GM04504 (cell line): ENCODE measurements around the gene PRKCH.

ENCODE experiments used
- DNase-seq: peaks from one replicate; pipeline ENCODE4 v3.0.0-alpha.2; 2012; ENCODE audit warnings: low read depth

Gene PRKCH

DNA sequence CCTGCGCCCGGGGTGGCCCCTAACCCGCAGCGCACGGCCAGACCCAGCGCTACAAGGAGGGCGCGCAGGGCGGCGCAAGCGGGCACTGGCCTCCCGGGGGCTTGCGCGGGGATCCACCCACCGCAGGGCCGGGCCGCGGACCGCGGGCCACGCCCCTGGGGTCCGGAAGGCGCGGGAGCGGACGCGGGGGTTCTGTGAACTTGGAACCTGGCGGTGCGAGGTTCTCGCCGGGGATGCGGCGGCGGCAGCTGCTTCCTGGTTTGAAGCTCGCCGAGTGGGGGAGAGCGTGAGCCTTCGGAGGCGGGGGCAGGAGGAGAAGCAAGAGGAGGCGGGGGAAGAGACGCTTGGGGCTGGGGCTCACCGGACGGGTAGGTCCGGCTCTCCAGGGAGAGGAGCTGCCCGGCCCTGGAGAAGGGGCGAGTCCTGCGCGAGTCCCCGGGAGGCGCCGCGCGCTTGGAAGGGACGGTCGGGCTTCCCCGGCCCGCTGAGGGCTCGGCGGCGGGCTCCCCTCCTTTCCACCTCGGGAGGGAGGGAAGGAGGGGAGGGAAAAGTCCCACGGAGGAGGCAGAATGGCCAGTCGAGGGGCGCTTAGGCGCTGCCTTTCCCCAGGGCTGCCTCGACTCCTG, at the start of gene PRKCH:
TSS of gene PRKCH (plus strand) at position 195 of the 626 bp plus-strand sequence. CDS start 523 bp downstream, outside the sequence.
- no peak for DNase-seq

DNA sequence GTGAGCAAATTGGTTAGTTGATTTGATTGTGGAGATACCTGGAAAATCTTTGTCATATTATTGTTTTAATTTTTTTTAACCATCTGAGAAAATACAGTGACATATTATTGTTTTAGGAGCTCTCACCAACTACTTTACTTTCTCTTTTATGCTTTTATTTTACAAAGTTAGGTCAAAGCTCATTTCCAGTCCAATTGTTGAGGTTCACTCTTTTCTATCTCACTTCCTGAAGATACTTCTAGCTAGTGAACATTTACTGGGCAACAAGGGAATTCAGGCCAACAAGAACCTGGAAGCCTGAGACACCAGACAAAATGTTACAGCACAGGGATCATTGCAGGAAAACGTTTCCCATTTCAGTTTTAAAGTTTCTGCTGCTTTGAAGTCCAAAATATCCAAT, 44.1 kb upstream of the PRKCH start:
- no peak for DNase-seq

DNA sequence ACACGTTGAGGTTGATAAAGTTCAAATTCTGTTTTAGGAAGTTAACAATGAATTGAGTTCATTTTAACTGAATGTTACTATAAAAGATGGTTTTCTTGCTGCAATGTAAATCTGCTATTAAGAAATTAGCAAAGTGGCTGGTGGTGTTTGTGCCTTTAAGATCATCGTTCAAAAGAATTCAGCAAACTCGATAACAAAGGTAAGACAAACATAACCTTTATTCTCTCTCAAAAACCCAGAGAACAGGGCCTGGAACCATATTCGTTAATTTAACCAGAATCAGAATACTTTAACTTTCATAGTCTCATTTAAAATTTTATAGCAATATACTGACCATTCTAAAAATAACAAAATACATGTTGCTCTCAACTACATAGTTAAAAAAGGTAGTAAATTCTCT, 43.6 kb upstream of the PRKCH start:
- DNase-seq, result no peak

GRCh38 chr14:61279082-61279481, 42.3 kb upstream of the PRKCH start:
- no peak for DNase-seq

DNA sequence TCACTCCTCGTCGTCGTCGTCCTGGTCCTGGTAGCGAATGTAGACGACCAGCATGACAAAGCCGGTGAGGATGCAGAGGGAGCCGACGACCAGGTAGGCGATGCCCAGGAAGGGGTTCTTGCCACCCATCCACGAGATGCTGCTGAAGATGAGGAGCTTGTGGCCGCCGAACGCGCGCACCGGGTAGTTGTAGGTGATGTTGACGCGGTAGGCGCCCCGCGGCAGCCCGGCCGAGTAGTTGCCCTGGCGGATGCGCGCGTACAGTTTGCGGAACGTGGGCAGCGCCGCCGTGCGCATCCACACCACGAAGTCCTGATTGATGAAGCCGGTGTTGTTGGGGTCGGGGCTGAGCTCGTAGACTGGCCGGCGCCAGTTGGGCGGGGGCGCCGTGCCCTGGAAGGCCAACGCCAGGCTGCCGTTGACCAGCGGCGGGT, 41.3 kb upstream of the PRKCH start:
- no peak for DNase-seq

GRCh38 chr14:61280526-61281185, 40.7 kb upstream of the PRKCH start:
- DNase-seq, result no peak

DNA sequence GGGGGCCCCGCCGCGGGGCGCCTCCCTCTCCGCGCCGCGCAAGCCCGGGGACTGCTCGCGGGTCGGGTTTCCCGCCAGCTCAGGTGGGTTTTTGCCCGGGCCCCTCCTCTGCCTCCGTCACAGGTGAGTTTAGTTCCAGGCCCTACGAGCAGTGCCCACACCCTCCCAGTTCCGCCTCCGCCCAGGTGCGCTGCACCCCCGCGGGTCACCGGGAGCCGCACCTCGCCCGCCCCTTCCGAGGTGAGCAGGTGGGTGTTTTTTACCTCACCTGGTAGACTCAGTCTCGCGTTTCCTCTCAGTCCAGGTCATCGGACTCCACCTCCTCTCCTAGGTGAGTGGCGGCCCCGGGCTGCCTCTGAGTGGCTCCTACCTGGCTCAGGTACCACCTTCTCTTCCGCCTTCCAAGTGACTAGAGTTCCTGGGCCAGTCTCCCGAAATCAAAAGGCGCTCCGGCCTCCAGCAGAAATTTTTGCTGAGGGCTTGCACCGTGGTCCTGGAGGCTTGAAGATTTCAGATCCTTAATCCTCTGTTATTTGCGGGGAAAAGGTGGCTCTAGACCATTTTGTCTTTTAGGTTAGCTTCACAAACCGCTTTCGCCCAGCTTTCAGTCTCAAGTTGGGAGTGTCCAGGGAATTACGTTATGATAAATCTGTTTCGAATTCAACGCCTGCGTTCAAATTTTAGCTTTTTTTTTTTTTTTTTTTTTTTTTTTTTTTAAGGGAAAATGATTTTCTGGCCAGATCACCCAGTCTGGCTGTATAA, 40.0 kb upstream of the PRKCH start, which contains the start of gene TMEM30B:
TSS of gene TMEM30B (minus strand) at position 153 of the 762 bp plus-strand sequence. CDS start 191 bp downstream, outside the sequence.
- no peak for DNase-seq

DNA sequence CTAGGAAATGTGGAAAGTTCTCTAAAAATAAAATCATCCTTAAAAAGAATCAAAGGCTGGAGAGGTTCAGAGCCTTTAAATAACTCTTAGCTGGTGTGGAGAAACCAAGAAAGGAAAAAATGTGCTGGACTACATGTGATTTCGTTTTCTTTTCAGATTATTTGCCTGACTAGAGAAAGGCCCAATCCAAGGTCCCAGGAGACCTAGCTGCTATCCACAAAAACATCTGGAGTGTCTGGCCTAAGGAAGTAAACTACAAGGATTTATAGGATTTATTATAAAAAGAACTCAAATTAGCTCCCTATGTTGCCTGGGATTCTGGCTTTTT, 39.5 kb upstream of the PRKCH start:
- DNase-seq, result no peak

DNA sequence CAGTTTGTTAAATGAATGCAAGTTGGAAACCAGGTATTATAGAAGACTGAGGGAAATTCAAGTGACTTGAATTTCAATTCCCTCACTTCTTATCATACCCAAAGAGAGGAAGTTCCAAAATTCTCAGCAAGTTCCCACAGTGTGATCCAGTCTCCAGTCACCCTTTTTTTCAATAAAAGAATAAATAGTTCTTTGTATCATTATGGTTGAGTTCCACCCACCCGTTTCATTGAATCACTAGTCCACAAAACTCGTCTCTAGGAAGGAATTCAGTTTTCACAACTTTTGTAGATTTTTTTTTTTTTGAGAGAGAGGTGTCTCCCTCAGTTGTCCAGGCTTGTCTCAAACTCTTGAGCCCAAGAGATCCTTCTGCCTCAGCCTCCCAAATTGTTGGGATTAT, 38.6 kb upstream of the PRKCH start:
- DNase-seq, result no peak

- no peak for DNase-seq
These were observed 37.4 kb upstream of the PRKCH start for GRCh38 chr14:61284001-61284400.

- DNase-seq, result no peak
These were observed 36.0 kb upstream of the PRKCH start for GRCh38 chr14:61285364-61285763.

- no peak for DNase-seq
These were observed 34.2 kb upstream of the PRKCH start for GRCh38 chr14:61287196-61287595.

- DNase-seq, result no peak
These were observed 33.2 kb upstream of the PRKCH start for GRCh38 chr14:61288228-61288627.

DNA sequence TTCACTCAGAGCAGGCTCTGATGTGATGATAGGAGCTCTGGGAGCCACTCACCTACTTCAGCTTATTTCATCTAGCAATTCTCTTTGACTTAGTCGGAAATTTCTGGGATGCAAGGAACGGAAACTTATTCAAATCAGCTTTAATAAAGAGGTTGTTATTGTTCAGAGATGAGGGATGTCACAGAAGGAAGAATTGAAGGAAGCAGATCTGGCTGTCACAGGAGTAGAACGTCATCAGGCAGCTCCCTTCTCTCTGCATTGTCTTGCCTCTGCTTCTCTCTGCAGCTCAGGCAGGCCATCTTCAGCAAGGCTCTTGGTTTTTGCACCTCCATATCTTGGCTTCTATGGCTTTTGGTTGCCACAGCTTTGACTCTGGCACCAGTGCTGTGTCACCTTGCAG, 32.7 kb upstream of the PRKCH start:
- DNase-seq, result no peak

GRCh38 chr14:61290701-61291100, 30.7 kb upstream of the PRKCH start:
- DNase-seq, result no peak

GRCh38 chr14:61296151-61296550, 25.2 kb upstream of the PRKCH start:
- DNase-seq, result no peak

DNA sequence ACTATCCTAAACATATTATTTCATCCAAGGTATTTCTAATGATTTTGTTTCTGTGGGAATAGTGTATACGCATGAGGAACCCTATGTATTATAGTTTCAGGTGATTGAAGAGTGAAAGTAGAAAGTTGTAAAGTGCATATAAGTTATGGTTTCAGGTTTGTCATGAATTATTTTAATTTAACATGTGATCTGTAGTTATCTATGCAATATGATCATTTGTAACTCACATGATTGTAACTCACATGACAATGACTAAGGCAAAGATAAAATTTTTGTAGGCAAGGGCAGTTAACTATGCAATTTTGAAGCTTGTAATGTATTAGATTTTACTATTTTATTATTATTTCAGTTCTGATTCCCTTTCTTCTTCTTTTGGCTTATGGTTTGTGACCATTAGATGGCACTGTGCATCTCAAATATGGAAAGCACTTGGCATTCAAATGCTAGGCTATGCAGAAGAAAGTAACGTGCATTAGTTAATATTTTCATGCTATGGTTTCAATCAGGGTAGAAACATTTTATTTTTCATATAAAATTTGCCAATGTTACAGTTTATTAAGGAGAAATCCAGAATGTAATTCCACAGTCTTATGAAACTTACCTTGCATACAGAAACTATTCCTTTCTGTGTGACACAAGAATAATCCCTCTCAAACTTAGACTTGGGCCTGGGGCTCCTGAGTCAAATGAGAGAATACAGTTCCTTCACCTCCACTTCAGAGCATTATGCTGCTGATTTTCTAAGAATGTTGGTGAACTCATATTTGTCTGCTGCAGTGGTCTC, 24.5 kb upstream of the PRKCH start:
- DNase-seq, result no peak

GRCh38 chr14:61297581-61297980, 23.8 kb upstream of the PRKCH start:
- no peak for DNase-seq

DNA sequence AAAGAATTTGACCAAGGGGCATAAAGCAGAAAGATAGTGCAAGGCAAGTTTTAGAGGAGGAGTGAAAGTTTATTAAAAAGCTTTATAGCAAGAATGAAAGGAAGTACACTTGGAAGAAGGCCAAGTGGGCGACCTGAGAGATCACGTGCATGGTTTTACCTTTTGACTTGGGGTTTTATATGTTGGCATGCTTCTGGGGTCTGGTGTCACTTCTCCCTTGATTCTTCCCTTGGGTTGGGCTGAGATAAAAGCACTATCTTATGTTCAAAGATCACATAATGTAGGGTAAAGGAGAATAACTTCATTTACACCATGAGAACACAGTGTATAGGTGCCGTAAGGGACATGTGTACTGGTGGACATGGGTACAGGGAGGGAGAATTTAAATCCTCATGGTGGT, 22.6 kb upstream of the PRKCH start:
- no peak for DNase-seq

- no peak for DNase-seq
These were observed 21.2 kb upstream of the PRKCH start for GRCh38 chr14:61300209-61300608.

DNA sequence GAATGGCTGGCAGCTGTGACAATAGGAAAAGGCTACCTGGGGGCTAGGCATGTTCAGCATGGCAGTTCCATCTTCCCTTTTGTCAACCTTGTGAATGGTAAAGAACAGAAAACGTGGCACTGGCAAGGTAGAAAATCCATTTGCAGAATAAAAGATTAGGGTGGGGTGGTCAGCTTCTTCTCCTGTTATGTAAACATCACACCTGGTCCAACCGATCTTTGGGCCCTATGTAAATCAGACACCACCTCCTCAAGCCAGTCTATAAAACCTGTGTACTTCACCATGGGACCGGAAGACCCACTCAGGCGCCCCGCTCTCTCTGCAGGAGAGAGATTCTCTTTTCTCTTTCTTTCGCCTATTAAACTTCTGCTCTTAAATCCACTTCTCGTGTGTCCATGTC, 20.6 kb upstream of the PRKCH start:
- DNase-seq, result no peak

DNA sequence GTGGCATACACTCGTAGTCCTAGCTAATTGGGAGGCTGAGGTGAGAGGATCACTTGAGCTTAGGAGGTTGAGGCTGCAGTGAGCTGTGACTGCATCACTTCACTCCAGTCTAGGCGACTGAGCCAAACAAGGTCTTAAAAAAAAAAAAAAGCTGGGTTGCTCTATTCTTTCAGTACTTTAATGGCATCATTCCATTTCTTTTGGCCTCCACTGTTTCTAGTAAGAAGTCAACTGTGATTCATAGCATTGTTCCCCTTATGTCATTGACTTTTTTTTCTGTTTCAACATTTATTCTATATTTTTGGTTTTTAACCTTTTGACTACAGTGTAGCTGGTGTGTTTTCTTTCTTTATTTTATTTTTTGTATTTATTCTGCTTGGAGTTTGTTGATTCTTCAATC, 16.7 kb upstream of the PRKCH start:
- no peak for DNase-seq

DNA sequence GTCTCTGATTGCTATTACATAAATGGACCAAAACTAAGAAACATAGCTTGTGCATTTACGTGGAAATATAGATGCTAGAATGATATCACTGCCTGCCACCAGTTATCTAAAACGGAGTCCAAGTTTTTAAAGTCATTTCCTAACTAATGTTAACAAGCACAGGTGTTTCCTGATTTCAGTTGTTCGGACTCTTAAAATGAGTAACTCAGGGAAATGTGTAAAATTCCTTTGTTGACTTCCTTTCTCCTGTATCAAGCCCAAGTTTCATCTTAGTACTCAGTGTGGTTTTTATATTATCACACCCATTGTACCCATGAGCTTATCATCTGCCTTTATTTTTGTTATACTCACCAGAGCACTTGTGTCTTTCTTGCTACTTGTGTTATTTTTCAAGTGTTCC, 13.2 kb upstream of the PRKCH start:
- no peak for DNase-seq
